ENCODE results near the gene CTTN. TPM values are rescaled to one million over a fixed set of nuclear protein-coding genes. Genes with fewer than 3 reads are reported as not detected.
A peak's percentile ranks its signal among the peaks of the same experiment; 100 is the strongest.

CTTN gene
- total and polyA plus RNA-seq, 9 of the 15 experiments (the other 6 are each of a cell fraction or from before 2014, with no cell fraction given) = 9.9 to 158 (median 99.7) TPM

- TF ChIP-seq HDAC1 (IDR thresholded peaks at IDR 0.05) (no peak), ZFX (CRISPR knock-in tag; IDR thresholded peaks at IDR 0.05) (peak; percentile 69), ZFP91 (CRISPR knock-in tag; IDR thresholded peaks at IDR 0.05) (0 out of 2 replicates have a peak, but pooled peaks have one; percentile 30), GTF2A2 (tag; IDR thresholded peaks at IDR 0.05) (no peak), ZNF184 (CRISPR knock-in tag; IDR thresholded peaks at IDR 0.05) (no peak), SRF (CRISPR knock-in tag; IDR thresholded peaks at IDR 0.05) (no peak), FOXK2 (conservative IDR thresholded peaks at IDR 0.05 in 1 of 2, IDR thresholded peaks at IDR 0.05 in 1 of 2; ENCODE audit: low read depth in 2 of 2) (peak; percentile 74 to 85), RB1 (IDR thresholded peaks at IDR 0.05; ENCODE audit: low read depth) (0 out of 2 replicates have a peak, but pooled peaks have one; percentile 24), MCM7 (IDR thresholded peaks at IDR 0.05) (no peak), KDM1A (IDR thresholded peaks at IDR 0.05) (peak in 1 of 2 experiments; percentile 27; a peak in 2 of 4 replicates), ZNF134 (CRISPR knock-in tag; conservative IDR thresholded peaks at IDR 0.05) (no peak), CBX8 (IDR thresholded peaks at IDR 0.05; ENCODE audit: borderline replicate concordance, extremely low read depth, low read depth, low read length, poor library complexity, severe bottlenecking) (no peak), ZBTB49 (CRISPR knock-in tag; IDR thresholded peaks at IDR 0.05; ENCODE audit: borderline replicate concordance) (no peak), PBX2 (CRISPR knock-in tag; IDR thresholded peaks at IDR 0.05; ENCODE audit: low read depth) (no peak), PBX2 (tag; conservative IDR thresholded peaks at IDR 0.05; ENCODE audit: low read depth) (no peak), CBX2 (IDR thresholded peaks at IDR 0.05; ENCODE audit: insufficient read depth, low read length, poor library complexity, severe bottlenecking) (no peak), TCF7L2 (IDR thresholded peaks at IDR 0.05; ENCODE audit: low read depth, low read length) (no peak), ZC3H8 (IDR thresholded peaks at IDR 0.05) (no peak), SPI1 (IDR thresholded peaks at IDR 0.05; ENCODE audit: borderline replicate concordance, low read depth, low read length) (peak; percentile 28; the same call in 1 of the 2 replicates)
Observed at GRCh38 chr11:70397336-70397982, 870 bp upstream of the CTTN start (continued).

Data from K562 (cell line).